Lower leg skin (tissue), 3 donors: ENCODE measurements around the gene VPS33B.

Experiments used
- CTCF ChIP-seq, 3 donors: fragments of 450-650 bp; IDR thresholded peaks; one replicate each; pipeline ENCODE4 v1.5.1; 2016; ENCODE audit warnings: antibody characterized with exemption in 3 of 3, mild to moderate bottlenecking in 3 of 3, moderate library complexity in 2 of 3
- POLR2A ChIP-seq, 2 donors: fragments of 450-650 bp; IDR thresholded peaks; one replicate each; pipeline ENCODE4 v1.6.1; 2016 to 2017; ENCODE audit warnings: antibody characterized with exemption in 2 of 2, mild to moderate bottlenecking in 1 of 2, moderate library complexity in 1 of 2

DNA sequence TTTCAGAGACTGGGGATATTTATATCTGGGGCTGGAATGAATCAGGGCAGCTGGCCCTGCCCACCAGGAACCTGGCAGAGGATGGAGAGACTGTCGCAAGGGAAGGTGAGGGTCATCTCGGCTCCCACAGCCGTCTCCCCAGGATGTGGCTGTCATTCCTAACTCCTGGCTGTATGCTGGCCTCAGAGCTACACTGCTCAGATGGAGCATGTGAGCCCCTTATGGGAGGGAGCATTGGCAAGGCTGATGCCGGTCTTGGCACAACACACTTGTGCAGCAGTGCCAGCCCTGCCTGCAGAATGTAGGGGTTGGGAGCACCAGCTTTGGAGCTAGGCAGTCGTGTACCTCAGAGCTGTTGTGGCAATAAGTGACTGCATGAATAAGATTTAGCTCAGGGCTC lies 62.5 kb downstream of the VPS33B start:
- TF ChIP-seq CTCF (IDR thresholded peaks at IDR 0.05) (no peak), POLR2A (IDR thresholded peaks at IDR 0.05) (no peak)
